ENCODE data around the gene PRR23E.

- TF ChIP-seq CTCF (conservative IDR thresholded peaks at IDR 0.05; ENCODE audit: low read depth in 2 of 2) = no peak
- no peak for TF ChIP-seq EZH2 (IDR thresholded peaks at IDR 0.05; ENCODE audit: low read depth, unreplicated experiment)
- no peak for TF ChIP-seq POLR2AphosphoS5 (IDR thresholded peaks at IDR 0.05; ENCODE audit: low read depth)
- TF ChIP-seq EZH2phosphoT487 (IDR thresholded peaks at IDR 0.05; ENCODE audit: unreplicated experiment) = no peak
- TF ChIP-seq REST (IDR thresholded peaks at IDR 0.05; ENCODE audit: unreplicated experiment) = no peak
- TF ChIP-seq JUNB (IDR thresholded peaks at IDR 0.05; ENCODE audit: unreplicated experiment) = no peak
- TF ChIP-seq ZNF462 (CRISPR knock-in tag; IDR thresholded peaks at IDR 0.05) = no peak
- no peak for TF ChIP-seq STAT1 (IDR thresholded peaks at IDR 0.05; ENCODE audit: unreplicated experiment)
- no peak for TF ChIP-seq CREB1 (CRISPR knock-in tag; IDR thresholded peaks at IDR 0.05; ENCODE audit: low read depth)
- no peak for TF ChIP-seq ETS1 (IDR thresholded peaks at IDR 0.05)
Observed at GRCh38 chr3:127222664-127223063, 29.7 kb downstream of the PRR23E start.

All from GM23338 (cell line).